GM12801 (cell line): ENCODE measurements around the gene ASCL2.

ENCODE experiments used
- CTCF ChIP-seq: IDR thresholded peaks from one replicate; pipeline ENCODE4 v1.5.1; 2011; ENCODE audit warnings: control low read depth; ENCODE audit not compliant: insufficient read length; ENCODE audit errors: extremely low read depth

Gene ASCL2

DNA sequence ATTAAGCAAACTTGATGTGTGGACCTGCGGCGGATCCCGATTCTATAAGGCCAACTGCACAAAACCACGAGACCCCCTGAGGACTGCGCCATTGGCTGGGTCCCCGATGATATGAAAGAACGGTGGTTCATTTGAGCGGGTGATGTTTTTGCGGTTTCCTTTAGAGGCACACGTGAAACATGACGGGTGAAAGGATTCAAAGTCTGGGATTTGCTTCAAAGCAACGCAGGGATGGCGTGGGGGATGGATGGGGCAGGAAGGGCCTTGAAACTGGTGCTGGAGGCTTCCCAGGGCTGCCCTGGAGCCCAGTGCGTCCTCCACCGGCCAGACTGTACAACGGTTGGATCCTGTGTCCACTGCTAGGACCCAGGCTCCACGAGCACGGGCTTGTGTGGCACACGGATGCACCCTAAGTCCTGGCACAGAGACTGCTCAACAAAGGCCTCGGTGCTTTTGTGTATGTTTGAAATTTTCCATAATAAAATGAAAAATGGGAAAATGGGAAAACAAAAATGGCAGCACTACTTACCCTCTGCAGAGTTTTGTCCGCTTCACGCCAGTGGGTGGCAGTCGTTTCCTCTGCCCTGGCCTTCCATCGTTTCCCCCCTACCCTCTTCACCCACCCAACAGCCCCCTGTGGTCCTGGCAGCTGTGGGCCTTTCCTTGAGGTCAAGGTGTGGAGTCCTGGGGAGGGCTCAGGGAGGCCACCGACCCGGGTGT is 3.6 kb downstream of the ASCL2 start:
- no peak for TF ChIP-seq CTCF

DNA sequence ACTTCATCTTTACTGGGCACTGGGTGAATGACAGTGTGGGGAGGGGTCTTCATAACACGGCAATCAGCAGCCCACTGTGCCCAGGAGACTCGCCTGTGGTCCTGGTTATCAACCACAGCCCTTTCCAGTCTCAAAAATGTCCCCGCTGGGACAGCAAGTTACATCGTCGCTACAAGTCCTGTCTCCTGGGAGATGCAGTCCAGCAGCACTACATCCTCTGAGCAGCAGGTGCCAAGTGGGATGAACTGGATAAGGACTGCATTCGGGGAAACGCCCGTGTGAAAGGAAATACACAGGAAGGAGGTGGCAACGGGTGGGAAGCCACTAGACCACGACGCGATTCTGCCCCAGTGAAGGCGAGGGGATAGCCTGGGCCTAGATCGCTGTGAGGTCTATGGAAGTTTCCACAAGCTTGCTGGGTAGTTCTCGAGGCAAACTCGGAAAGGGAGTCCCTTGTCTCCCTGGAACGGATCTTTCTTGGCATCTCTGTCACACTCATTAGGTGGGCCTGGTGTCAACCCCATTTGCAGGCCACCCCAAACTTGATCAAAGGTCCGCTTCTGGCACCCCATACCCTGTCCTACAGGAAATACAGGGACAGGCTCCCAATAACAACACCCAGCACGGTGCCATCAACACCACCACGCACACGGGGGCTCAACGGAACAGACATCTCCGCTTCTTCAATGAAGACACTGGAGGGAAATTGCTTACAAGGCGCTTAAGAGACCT is 4.4 kb downstream of the ASCL2 start:
- TF ChIP-seq CTCF: no peak

GRCh38 chr11:2265396-2265795 is 5.0 kb downstream of the ASCL2 start:
- TF ChIP-seq CTCF: no peak

GRCh38 chr11:2264366-2265053 is 5.9 kb downstream of the ASCL2 start:
- no peak for TF ChIP-seq CTCF

DNA sequence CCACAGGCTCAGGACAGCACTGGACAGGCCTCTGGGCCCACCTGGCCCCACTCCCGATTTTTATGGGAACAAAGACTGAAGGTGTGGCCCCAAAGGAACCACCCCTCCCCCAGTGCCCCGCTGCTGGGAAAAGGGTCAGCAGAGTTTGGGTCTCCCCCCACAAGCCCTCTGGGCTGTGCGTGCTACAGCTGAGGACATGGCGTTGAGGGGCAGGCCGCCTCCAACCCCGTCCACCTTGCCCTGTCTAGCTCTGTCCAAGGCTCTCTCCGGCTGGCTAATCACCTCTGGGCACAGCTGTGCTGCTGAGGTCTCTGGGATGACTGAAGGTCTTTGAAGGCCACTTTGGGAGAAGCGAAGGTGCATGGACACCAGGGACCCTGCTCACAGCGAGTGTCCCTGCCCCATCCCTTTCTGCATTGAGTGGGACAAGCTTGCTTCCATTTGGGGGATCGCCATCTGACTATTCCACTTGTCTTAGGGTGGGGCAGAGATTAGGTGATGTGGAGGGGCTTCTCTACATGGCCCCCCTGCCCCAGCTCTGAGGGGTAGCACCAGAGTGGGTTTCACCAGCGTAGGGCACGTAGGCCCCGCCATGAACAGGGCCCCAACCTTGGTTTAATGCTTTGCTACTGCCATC is 6.5 kb downstream of the ASCL2 start:
- no peak for TF ChIP-seq CTCF

GRCh38 chr11:2263071-2263565 is 7.3 kb downstream of the ASCL2 start:
- no peak for TF ChIP-seq CTCF
